Activated naive CD4-positive, alpha-beta T cell treated with anti-CD3 and anti-CD28 coated beads, Interleukin-2, amount 10 ng/mL, durations not matched to agents 7 days and 5 days (primary cell): ENCODE measurements around the gene MAN1B1.

Experiments
- CTCF ChIA-PET: fragments of 350-600 bp; sonication (Branson Sonifier 250); formaldehyde crosslinking; loops from one replicate; lab custom pipeline; 2021; ENCODE audit warnings: antibody characterized with exemption; lab: Charles Lee
- DNase-seq: peaks from one replicate; pipeline ENCODE4 v3.0.0-alpha.2; 2020
- H3K27ac Mint-ChIP-seq: one replicate; pipeline ENCODE4 v1.8.0; 2021; ENCODE audit warnings: mild to moderate bottlenecking, moderate library complexity, mixed read lengths
- H3K27me3 Mint-ChIP-seq: one replicate; pipeline ENCODE4 v1.8.0; 2021; ENCODE audit warnings: mild to moderate bottlenecking, mixed read lengths
- H3K36me3 Mint-ChIP-seq: one replicate; pipeline ENCODE4 v1.8.0; 2021; ENCODE audit warnings: mixed read lengths
- H3K4me1 Mint-ChIP-seq: one replicate; pipeline ENCODE4 v1.8.0; 2021; ENCODE audit warnings: mixed read lengths
- H3K4me3 Mint-ChIP-seq: one replicate; pipeline ENCODE4 v1.8.0; 2021; ENCODE audit warnings: mild to moderate bottlenecking, moderate library complexity, mixed read lengths
- H3K9me3 Mint-ChIP-seq: one replicate; pipeline ENCODE4 v1.8.0; 2021; ENCODE audit warnings: mixed read lengths

Gene MAN1B1

GRCh38 chr9:137110147-137110910, 23.5 kb downstream of the MAN1B1 start:
- Mint-ChIP-seq H3K4me1 (peaks cover 8% of the 10 kb centered on the region), H3K9me3 (no peaks in the 10 kb centered on the region), H3K4me3 (no peak overlapping the region), H3K27ac (no peak overlapping the region), H3K27me3 (no peaks in the 10 kb centered on the region), H3K36me3 (peaks cover 12% of the 10 kb centered on the region)
- CTCF ChIA-PET = no interaction called here
- no peak for DNase-seq

- CTCF ChIA-PET = no interaction called here
- DNase-seq = no peak
- Mint-ChIP-seq H3K36me3 (peaks cover 8% of the 10 kb centered on the region), H3K27ac (no peak overlapping the region), H3K9me3 (no peaks in the 10 kb centered on the region), H3K4me1 (peaks cover 8% of the 10 kb centered on the region), H3K27me3 (no peaks in the 10 kb centered on the region), H3K4me3 (no peak overlapping the region)
Measured at GRCh38 chr9:137110911-137111787, 24.4 kb downstream of the MAN1B1 start.

- Mint-ChIP-seq H3K9me3 (no peaks in the 10 kb centered on the region), H3K4me3 (no peak overlapping the region)
- CTCF ChIA-PET = no interaction called here
Measured at GRCh38 chr9:137111788-137112563, 25.2 kb downstream of the MAN1B1 start.

GRCh38 chr9:137112564-137113384, 26.0 kb downstream of the MAN1B1 start:
- CTCF ChIA-PET = interaction anchor here (1.3 kb wide), 1 partner anchor 124 kb away, joined by 4 read pairs; no protein-coding TSS in a partner anchor
- Mint-ChIP-seq H3K27me3 (no peaks in the 10 kb centered on the region), H3K36me3 (peaks cover 8% of the 10 kb centered on the region), H3K27ac (no peak overlapping the region), H3K4me3 (peak overlapping the region; percentile 73), H3K4me1 (peaks cover 8% of the 10 kb centered on the region), H3K9me3 (no peaks in the 10 kb centered on the region)
- DNase-seq = no peak

More at GRCh38 chr9:137111788-137112563, 25.2 kb downstream of the MAN1B1 start:
- Mint-ChIP-seq H3K27me3 (no peaks in the 10 kb centered on the region), H3K27ac (no peak overlapping the region), H3K4me1 (peaks cover 8% of the 10 kb centered on the region), H3K36me3 (peaks cover 8% of the 10 kb centered on the region)
- no peak for DNase-seq

- peaks cover 8% of the 10 kb centered on the region for H3K36me3 Mint-ChIP-seq
- peak overlapping the region; percentile 73 for H3K4me3 Mint-ChIP-seq
- H3K27me3 Mint-ChIP-seq = no peaks in the 10 kb centered on the region
- H3K4me1 Mint-ChIP-seq = peaks cover 8% of the 10 kb centered on the region
- no peaks in the 10 kb centered on the region for H3K9me3 Mint-ChIP-seq
- DNase-seq = peak; percentile 58
- CTCF ChIA-PET = interaction anchor here (1.3 kb wide), 1 partner anchor 123 kb away, joined by 4 read pairs; no protein-coding TSS in a partner anchor
- H3K27ac Mint-ChIP-seq = no peak overlapping the region
Measured at GRCh38 chr9:137113385-137114159, 26.8 kb downstream of the MAN1B1 start.

GRCh38 chr9:137114220-137114612, 27.4 kb downstream of the MAN1B1 start:
- CTCF ChIA-PET = interaction anchor here (1.6 to 2.6 kb wide), 2 partner anchors 19 to 122 kb away, joined by 4 to 7 read pairs; no protein-coding TSS in a partner anchor
- H3K27ac Mint-ChIP-seq = no peak overlapping the region
- H3K9me3 Mint-ChIP-seq = no peaks in the 10 kb centered on the region
- peak overlapping the region; percentile 65 for H3K4me3 Mint-ChIP-seq
- no peak for DNase-seq
- H3K4me1 Mint-ChIP-seq = peaks cover 8% of the 10 kb centered on the region
- H3K27me3 Mint-ChIP-seq = no peaks in the 10 kb centered on the region
- H3K36me3 Mint-ChIP-seq = peaks cover 6% of the 10 kb centered on the region

- no peaks in the 10 kb centered on the region for H3K9me3 Mint-ChIP-seq
- no peaks in the 10 kb centered on the region for H3K27me3 Mint-ChIP-seq
- peaks cover 6% of the 10 kb centered on the region for H3K36me3 Mint-ChIP-seq
- no peak within 1 kb of the TSS for H3K27ac Mint-ChIP-seq
- peak; percentile 89 for DNase-seq
- CTCF ChIA-PET = interaction anchor here (0.7 to 2.6 kb wide), 5 partner anchors 10 to 122 kb away, joined by 3 to 7 read pairs (median 4); partner anchors contain the start of gene MAN1B1
- H3K4me3 Mint-ChIP-seq = peak within 1 kb of the TSS; percentile 73
- peaks cover 8% of the 10 kb centered on the region for H3K4me1 Mint-ChIP-seq
Measured at GRCh38 chr9:137114613-137115393, 28.0 kb downstream of the MAN1B1 start, which contains the start of gene DPP7. DPP7 (minus strand) TSS chr9:137114733; CDS start chr9:137114713, 20 bp downstream.

- H3K9me3 Mint-ChIP-seq = no peaks in the 10 kb centered on the region
- H3K36me3 Mint-ChIP-seq = peaks cover 6% of the 10 kb centered on the region
- DNase-seq = no peak
- CTCF ChIA-PET = interaction anchor here (0.7 to 2.6 kb wide), 5 partner anchors 10 to 121 kb away, joined by 3 to 7 read pairs (median 4); partner anchors contain the start of gene MAN1B1
- H3K27ac Mint-ChIP-seq = no peak overlapping the region
- H3K4me1 Mint-ChIP-seq = peaks cover 8% of the 10 kb centered on the region
- no peaks in the 10 kb centered on the region for H3K27me3 Mint-ChIP-seq
- peak overlapping the region; percentile 33 for H3K4me3 Mint-ChIP-seq
Measured at GRCh38 chr9:137115394-137116026, 28.7 kb downstream of the MAN1B1 start.

- Mint-ChIP-seq H3K36me3 (peaks cover 3% of the 10 kb centered on the region), H3K9me3 (no peaks in the 10 kb centered on the region), H3K4me1 (peaks cover 8% of the 10 kb centered on the region), H3K27me3 (no peaks in the 10 kb centered on the region), H3K4me3 (no peak overlapping the region), H3K27ac (no peak overlapping the region)
- CTCF ChIA-PET = interaction anchor here (1.2 to 2.6 kb wide), 3 partner anchors 20 to 120 kb away, joined by 4 to 7 read pairs (median 4); partner anchors contain the start of gene MAN1B1
- no peak for DNase-seq
Measured at GRCh38 chr9:137116027-137116507, 29.3 kb downstream of the MAN1B1 start.

- Mint-ChIP-seq H3K4me3 (no peak overlapping the region), H3K9me3 (no peaks in the 10 kb centered on the region), H3K4me1 (peaks cover 8% of the 10 kb centered on the region), H3K27me3 (no peaks in the 10 kb centered on the region), H3K36me3 (peaks cover 3% of the 10 kb centered on the region), H3K27ac (no peak overlapping the region)
- CTCF ChIA-PET = interaction anchor here (0.8 to 2.6 kb wide), 3 partner anchors 14 to 120 kb away, joined by 3 to 19 read pairs (median 7); partner anchors contain the start of genes CYSRT1 and RNF224
- no peak for DNase-seq
Measured at GRCh38 chr9:137116728-137117127, 29.9 kb downstream of the MAN1B1 start.

GRCh38 chr9:137117269-137117731, 30.5 kb downstream of the MAN1B1 start:
- Mint-ChIP-seq H3K36me3 (peaks cover 3% of the 10 kb centered on the region), H3K27me3 (no peaks in the 10 kb centered on the region), H3K4me1 (peaks cover 8% of the 10 kb centered on the region), H3K9me3 (no peaks in the 10 kb centered on the region), H3K27ac (no peak overlapping the region), H3K4me3 (no peak overlapping the region)
- DNase-seq = no peak
- CTCF ChIA-PET = interaction anchor here (0.8 to 2.0 kb wide), 3 partner anchors 14 to 119 kb away, joined by 3 to 19 read pairs (median 9); partner anchors contain the start of genes CYSRT1 and RNF224
